GM18520 (cell line): ENCODE results near the gene TAL1.

ENCODE experiments used
- ATAC-seq: cut with Tn5 transposase; IDR thresholded peaks from one replicate; pipeline ENCODE4 v1.9.1; 2021; ENCODE audit not compliant: unreplicated experiment

TAL1 gene

DNA sequence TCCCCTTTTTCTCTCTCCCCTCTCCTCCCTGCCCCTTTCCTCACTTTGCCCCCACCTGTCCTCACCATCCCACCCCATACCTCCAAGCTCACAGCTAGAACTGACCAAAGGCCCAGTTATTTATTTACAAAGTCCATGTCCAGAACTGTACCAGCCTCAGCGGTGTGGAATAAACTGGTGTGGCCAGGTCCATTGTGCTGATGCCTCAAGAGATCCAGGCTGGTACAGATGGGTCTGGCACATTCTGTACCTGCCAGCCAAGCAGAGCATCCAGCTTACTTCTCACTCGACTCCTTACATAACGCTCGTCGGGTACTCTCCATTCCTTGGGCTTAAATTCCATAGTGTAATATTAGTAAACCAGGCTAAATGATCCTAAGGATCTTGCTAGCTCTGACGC is 54.0 kb downstream of the TAL1 start:
- no peak for ATAC-seq

DNA sequence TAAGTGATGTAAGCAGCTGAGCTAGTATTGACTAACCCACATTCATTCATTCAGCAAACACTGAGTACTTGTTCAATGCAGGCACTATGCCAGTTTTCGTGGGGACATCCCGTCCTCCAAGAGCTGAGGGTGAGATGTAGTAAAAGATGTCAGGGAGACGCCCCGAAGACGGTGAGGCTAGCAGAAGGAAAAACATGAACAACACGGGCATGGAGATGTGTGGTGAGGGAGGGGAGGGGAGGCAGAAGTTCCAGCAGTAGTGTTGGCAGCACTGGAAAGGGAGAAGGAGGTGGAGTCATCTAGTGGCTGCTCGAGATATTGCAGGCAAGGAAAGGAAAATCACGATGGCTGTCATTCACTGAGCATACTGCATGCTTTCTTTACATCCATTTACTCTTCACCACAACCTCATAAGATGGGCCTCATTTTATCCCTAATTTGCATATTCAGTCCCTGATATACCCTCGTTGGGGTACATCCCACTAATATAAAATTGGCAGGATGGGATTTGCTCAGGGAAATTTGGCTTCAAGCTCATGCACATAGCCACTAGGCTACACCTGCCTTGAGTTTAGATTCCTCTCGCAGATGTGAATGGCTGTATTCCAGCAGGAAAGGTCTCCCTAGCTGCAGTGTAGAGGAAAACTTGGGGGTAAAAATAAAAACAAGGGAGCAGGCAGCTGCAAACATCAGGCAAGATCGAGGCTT is 56.6 kb downstream of the TAL1 start:
- no peak for ATAC-seq

DNA sequence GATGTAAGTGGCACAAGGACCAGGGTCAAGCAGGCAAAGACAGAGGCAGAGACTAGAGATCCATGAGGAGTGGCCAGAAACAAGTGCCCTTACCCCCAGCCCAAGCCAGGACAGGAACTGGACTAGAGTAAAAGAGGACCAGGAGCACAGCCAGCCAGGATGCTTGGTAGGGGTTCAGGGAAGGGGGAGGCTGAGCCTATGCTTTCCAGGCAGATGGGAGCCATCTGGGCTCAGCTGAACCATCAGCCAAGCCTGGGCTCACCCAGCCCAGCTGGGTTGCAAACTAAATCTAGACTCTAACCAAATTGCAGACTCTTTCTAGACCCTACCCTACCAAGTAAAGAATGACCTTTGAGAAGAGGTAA is 57.4 kb downstream of the TAL1 start:
- no peak for ATAC-seq

DNA sequence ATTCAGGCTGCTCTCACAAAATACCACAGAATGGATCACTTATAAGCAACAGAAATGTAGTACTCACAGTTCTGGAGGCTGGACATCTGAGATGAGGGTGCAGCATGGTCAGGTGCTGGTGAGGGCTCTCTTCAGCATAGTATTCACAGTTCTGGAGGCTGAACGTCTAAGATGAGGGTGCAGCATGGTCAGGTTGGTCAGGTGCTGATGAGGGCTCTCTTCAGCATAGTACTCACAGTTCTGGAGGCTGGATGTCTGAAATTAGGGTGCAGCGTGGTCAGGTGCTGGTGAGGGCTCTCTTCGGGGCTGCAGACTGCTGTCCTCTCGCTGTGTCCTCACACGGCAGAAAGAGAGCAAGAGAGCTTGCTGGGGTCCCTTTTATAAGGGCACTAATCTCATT is 59.2 kb downstream of the TAL1 start:
- ATAC-seq = no peak
